ENCODE data around the gene EPHA2.

DNA sequence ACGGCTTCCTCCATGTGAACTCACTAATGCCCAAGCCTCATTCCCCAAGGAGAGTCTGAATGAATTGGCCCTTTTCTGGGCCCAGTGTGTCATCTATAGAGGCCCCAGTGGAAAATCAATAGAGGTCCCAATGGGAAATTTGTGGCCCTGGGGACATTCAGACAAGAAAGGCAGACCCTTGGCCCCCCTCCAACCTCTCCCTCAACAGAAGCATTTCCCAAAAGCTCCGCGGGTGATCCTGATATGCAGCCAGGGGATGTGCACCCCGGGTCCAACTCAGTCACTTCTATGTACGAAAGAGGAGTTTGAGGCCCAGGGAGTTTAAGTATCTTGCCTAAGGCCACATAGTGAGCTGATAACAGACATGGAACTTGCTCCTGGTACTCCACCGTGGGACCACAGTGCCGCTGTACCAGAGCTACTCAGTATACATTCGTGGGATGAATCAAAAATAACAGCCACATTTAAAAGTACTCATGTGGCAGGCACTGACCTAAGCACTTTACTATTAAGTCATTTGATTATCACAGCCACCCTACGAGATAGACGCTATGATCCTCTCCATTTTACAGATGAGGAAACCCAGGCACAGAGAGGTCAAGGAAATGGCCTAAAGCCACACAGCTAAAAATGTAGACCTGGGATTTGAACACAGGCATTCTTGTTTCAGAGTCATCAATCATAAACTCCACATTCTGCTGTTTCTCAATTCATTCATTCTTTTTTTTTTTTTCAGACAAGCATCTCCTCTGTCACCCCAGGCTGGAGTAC, 8.5 kb downstream of the EPHA2 start:
- TF ChIP-seq REST (IDR thresholded peaks at IDR 0.05; ENCODE audit: low read depth, low read length) (no peak), POLR2AphosphoS5 (IDR thresholded peaks at IDR 0.05; ENCODE audit: low read depth, low read length) (no peak), EP300 (IDR thresholded peaks at IDR 0.05; ENCODE audit: borderline replicate concordance in 1 of 2, low read depth in 1 of 2, low read length in 1 of 2) (no peak), EZH2phosphoT487 (IDR thresholded peaks at IDR 0.05; ENCODE audit: borderline replicate concordance, low read depth) (no peak)
